ENCODE measurements around the gene JUND. TPM values are rescaled to one million over a fixed set of nuclear protein-coding genes. Genes with fewer than 3 reads are reported as not detected.

The JUND gene
- total and polyA plus RNA-seq, 8 donors, result 86.8 to 181 (median 123) TPM

DNA sequence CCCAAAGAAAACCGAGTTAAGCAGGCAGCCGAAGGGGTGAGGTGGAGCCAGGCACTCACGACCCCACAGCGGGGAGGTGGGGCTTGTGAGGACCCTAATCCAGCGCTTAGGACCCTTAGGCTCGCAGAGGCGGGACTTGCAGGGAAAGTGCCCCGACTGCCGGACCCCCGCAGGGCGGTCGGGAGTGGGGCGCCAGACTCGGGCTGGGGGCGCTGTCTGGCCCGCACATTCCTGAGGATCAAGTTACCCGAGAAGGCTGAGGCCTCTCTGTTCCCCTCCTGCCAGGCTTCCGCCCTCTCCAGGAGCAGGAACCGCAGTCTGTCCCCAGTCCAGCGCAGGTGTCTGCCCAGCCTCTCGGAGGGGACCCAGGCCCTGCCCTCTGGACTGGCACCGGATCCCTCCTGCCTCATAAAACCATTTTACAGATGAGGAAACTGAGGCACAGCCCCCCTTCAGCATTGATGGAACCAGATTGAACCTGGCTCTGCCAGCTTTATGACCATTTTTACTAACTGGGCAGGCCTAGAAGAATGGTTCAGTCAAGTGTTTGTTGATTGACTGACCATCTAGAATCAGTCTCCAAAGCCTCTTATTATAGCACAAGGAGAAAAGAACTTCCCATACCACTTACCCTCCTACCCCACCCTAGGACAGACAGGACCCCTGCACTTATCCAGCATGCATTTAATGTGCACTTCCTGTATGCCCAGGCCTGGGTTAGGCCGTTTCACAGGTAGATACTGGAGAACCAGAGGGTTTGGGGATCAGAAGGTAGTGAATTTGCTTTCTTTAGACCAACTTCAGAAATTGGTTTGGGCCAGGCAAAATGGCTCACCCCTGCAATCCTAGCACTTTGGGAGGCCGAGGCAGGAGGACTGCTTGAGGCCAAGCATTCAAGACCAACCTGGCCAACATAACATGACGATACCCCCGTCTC, 6.7 kb upstream of the JUND start:
- Histone ChIP-seq H3K4me3 (no peak overlapping the region), H3K36me3 (no peaks in the 10 kb centered on the region), H3K27ac (no peak overlapping the region), H3K4me1 (peaks cover 0 to 3% (median 0%) of the 10 kb centered on the region in 3 donors), H3K27me3 (no peaks in the 10 kb centered on the region), H3K9me3 (no peaks in the 10 kb centered on the region)
- intact Hi-C loops (cut with DNase I), result no loop called here
- no peak for ATAC-seq
- TF ChIP-seq, protein P1, sequence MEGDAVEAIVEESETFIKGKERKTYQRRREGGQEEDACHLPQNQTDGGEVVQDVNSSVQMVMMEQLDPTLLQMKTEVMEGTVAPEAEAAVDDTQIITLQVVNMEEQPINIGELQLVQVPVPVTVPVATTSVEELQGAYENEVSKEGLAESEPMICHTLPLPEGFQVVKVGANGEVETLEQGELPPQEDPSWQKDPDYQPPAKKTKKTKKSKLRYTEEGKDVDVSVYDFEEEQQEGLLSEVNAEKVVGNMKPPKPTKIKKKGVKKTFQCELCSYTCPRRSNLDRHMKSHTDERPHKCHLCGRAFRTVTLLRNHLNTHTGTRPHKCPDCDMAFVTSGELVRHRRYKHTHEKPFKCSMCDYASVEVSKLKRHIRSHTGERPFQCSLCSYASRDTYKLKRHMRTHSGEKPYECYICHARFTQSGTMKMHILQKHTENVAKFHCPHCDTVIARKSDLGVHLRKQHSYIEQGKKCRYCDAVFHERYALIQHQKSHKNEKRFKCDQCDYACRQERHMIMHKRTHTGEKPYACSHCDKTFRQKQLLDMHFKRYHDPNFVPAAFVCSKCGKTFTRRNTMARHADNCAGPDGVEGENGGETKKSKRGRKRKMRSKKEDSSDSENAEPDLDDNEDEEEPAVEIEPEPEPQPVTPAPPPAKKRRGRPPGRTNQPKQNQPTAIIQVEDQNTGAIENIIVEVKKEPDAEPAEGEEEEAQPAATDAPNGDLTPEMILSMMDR (IDR thresholded peaks at IDR 0.05), result no peak
- WGBS, 2 donors, result 56 to 65% methylated on average over 26 of the region's 26 CpGs
- FAIRE-seq, result no peak
- DNase-seq, result peak in 1 of 6 donors; percentile 51

DNA sequence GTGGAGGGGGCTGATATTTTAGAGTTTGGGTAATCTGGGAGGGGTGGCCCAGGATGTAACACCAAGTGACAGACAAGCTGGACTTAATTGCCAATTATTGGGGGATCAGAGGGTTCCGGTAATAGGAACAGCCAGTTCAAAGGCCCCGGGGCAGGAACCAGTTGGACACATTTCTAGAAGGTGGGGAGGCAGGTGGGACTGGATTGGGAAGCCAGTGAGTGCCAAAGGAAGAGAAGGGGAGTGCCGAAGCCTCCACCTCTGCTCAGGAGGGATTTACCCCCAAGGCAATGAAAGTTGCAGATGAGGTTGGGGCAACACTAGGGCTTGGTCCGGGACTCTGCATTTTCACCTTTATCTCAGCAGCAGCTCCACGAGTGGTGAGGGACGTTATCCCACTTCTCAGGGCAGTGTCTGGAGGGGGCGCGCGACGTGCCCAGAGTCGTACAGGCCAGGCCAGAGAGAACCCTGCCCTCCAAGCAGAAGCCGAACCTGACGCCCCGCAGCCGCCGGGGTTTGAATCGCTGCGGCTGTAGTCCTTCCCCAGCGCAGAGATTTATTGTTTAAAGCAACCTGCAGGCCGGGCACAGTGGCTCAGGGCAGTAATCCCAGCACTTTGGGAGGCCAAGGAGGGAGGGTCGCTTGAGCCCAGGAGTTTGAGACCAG, 5.7 kb upstream of the JUND start:
- no peaks in the 10 kb centered on the region for H3K9me3 ChIP-seq
- H3K27me3 ChIP-seq, result no peaks in the 10 kb centered on the region
- TF ChIP-seq, protein P1 (IDR thresholded peaks at IDR 0.05), result no peak
- DNase-seq, result no peak
- H3K4me1 ChIP-seq, result peaks cover 0 to 11% (median 7%) of the 10 kb centered on the region in 3 donors
- no peak overlapping the region for H3K27ac ChIP-seq
- FAIRE-seq, result no peak
- H3K36me3 ChIP-seq, result no peaks in the 10 kb centered on the region
- intact Hi-C loops (cut with DNase I), result no loop called here
- no peak overlapping the region for H3K4me3 ChIP-seq
- 69 to 76% methylated on average over 21 of the region's 21 CpGs for WGBS, 2 donors
- no peak for ATAC-seq

DNA sequence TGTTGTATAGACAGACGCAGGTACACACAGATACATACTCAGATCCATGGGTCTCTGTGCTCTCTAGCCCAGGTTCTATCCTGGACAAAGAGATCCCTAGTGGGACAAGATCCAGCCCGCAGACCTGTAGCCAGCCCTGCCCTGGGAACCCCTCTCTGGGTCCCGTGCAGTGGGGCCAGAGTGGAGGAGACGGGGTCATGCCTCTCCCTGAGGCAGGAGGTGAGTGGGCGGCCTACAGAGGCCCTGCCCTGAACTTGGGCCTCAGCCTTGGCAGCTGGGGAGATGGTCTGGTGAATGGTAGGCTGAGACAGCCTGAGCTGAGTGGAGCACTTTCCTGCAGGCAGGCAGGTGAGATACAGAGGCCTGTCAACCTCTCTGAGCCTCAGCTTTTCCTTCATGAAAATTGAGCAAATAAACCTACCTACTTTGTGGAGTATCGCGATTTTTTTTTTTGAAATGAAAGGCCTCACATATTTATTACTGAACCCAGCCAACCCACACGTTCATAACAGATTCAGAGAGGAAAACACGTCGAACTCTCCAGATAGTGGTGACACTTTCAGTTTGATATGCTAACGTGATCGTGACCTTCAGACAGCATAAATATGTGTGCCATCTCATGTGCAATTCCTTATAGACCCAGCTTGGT, 3.4 kb upstream of the JUND start:
- DNase-seq, result no peak
- Histone ChIP-seq H3K27me3 (no peaks in the 10 kb centered on the region), H3K9me3 (no peaks in the 10 kb centered on the region), H3K27ac (no peak overlapping the region), H3K4me3 (no peak overlapping the region), H3K36me3 (no peaks in the 10 kb centered on the region), H3K4me1 (peaks cover 0 to 11% (median 7%) of the 10 kb centered on the region in 3 donors)
- TF ChIP-seq, protein P1 (IDR thresholded peaks at IDR 0.05), result no peak
- FAIRE-seq, result no peak
- intact Hi-C loops (cut with DNase I), result no loop called here
- no peak for ATAC-seq
- WGBS, 2 donors, result 54% methylated on average over 12 of the region's 12 CpGs

DNA sequence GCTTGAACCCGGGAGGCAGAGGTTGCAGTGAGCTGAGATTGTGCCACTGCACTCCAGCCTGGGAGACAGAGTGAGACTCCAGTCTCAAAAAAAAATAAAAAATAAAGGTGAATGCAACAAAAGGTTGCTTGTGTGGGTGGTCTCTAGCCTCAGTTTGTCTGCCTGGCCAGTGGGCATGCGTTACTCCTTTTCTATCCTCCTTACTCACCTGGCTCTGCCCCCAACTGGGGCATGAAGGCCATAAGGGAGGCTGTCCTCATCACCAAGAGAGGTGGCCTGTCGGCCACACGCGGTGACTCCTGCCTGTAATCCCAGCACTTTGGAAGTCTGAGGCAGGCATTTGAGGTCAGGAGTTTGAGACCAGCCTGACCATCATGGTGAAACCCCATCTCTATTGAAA, 1.9 kb upstream of the JUND start:
- Histone ChIP-seq H3K9me3 (no peaks in the 10 kb centered on the region), H3K36me3 (peaks cover 0 to 8% (median 2%) of the 10 kb centered on the region in 3 donors), H3K4me3 (no peak overlapping the region), H3K27ac (peak overlapping the region in 1 of 4 donors; percentile 100), H3K4me1 (peaks cover 0 to 18% (median 14%) of the 10 kb centered on the region in 3 donors), H3K27me3 (no peaks in the 10 kb centered on the region)
- FAIRE-seq (no peak), DNase-seq (no peak), ATAC-seq (no peak)
- TF ChIP-seq, protein P1 (IDR thresholded peaks at IDR 0.05), result no peak
- WGBS, 2 donors, result 88 to 93% methylated on average over 5 of the region's 5 CpGs
- intact Hi-C loops (cut with DNase I), result no loop called here
